Medulla oblongata (tissue), 1 donor: ENCODE measurements around the gene RNF149.

Experiments used
- DNase-seq: peaks from one replicate; pipeline ENCODE4 v3.0.0-alpha.2; 2015; ENCODE audit errors: extremely low spot score

Gene RNF149

DNA sequence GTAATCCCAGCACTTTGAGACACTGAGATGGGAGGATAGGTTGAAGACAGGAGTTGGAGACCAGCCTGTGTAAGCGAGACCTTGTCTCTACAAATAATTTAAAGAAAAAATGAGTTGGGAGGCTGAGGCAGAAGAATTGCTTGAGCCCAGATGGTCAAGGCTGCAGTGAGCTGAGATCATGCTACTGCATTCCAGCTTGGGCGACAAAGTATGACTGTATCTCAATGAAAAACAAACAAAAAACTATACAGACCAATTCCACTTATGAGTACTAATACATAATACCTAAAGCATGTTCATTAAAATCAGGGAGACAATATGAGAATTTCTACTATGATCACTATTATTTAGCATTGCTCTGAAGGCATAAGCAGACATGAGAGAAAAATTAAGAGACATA, 12.6 kb downstream of the RNF149 start:
- no peak for DNase-seq

DNA sequence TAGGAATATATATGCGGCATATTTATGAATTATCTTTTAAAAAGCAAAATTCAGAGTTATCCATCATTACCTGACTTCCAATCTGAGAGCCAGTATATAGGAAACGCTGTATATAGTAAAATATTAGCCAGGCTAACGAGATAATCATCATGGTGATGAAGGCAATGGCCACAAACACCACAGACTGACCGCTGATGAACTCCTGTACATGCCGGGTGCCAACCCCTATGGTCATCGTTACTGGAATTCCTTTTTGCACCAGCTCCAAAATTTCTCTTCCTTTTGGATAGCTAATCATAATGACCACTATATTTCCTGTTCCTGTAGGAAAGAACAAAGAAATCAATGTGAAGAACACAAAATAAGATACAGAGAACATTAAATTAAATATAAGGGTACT, 13.6 kb downstream of the RNF149 start:
- no peak for DNase-seq

DNA sequence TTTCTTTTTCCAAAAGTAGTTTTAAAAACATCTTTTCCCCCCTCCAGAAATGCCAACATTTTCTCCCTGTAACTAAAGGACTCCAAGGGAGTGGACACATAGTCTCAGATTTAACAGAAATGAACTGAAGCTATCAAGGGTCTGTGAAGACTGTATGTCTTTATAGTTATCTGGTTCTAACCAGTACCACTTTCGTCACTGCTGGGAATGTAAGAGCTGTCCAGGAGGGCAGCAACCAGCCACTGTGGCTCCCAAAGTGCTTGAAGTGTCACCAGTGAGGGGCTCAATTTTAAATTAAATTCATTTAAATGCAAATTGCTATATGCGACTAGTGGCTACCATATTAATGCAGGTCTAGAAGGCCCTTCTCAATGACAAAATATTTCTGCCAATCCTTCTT, 15.0 kb downstream of the RNF149 start:
- DNase-seq: no peak

DNA sequence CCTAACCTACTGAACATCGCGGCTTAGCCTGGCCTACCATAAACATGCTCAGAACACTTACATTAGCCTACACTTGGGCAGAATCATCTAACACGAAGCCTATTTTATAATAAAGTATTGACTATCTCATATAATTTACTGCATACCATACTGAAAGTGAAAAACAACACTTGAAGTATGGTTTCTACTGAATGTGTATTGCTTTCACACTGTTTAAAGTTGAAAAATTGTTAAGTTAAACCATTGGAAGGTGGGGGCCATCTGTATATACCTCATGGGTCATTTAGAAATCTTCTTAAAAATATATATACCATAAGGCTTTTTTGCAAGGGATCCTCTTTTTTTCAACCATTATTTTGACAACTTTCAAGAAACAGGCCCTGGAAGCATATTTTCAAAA, 16.5 kb downstream of the RNF149 start:
- DNase-seq: no peak

DNA sequence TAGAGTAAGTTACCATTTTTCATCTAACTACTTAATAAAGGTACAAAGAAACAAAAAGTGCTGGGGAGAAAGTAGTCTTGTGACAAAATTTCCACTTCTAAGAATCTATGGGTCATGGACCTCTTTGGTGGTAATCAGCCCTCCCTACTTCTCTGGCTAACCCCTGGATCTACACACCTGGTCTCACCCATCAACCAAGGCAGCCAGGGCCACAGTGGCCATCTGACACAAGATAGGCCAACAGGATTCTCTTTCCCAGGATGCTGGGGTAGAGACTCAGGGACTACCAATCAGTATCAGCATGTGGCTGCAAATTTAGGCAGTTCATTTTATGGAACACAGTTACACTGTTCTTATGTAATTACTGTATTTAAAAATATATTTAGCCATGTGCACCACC, 17.8 kb downstream of the RNF149 start:
- DNase-seq: no peak

DNA sequence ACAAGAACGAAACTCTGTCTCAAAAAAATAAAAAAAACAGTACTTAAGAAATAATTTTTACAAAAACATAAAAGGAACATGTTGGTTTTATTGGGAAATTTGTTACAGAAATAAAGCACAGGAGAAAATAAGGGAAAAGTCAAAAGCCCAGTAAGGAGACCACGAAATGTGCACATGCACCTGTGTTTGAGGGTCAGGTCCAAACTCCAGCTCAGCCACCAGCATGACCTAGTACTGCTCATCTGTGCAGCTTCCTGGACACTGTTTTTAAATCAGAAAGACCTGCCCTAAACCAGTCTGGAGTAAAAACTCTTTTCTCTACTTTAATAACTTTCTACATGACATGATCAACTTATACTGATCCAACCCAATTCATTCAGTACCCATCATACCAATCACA, 21.2 kb downstream of the RNF149 start:
- DNase-seq: no peak

DNA sequence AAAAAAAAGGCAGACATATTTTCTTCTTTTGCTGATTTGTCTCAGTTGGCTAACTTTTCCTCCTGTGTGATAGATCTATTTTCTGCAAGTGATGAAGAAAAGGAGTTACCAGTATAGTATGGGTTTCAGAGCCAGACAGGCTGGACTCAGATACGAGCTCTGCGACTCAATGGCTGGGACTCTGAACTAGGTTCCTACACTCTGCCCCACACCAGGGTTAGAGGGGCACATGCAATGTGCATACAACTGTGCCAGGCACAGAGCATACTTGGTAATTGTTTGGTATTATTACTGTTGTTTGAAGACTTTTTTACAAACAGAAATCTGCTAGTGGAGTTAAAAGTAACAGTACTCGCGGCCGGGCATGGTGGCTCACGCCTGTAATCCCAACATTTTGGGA, 21.8 kb downstream of the RNF149 start:
- no peak for DNase-seq

DNA sequence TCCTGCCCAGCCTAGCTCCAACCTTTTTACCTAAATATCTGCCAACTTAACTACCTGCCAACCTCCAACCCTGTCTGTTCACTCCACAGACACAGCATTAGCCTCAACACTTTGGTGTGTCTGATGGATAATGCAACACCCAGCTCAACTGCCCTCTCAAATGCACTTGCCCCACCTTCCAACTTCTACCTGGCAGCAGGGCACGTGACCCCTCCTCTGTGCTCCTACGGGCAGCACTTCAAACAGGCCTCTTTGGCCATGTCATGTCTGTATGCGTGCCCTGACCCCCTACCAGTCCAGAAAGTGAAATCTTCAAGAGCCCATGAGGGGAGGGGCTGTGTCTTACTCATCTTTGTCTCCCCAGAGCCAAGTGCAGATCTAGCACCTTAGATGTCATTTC, 25.5 kb downstream of the RNF149 start:
- DNase-seq: no peak

DNA sequence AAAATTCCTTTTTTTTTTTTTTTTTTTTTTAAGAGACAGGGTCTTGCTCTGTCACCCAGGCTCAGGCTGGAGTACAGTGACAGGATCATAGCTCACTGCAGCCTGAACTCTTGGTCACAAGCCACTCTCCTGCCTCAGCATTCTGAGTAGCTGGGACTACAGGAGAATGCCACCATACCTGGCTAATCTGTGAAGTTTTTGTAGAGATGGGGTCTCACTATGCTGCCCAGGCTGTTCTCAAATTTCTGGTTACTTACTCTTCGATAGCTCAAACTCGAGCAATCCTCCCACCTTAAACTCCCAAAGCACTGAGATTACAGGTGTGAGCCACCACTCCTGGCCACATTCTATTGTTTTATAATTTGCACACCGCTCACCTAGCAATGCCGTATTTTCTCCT, 27.0 kb downstream of the RNF149 start:
- DNase-seq: no peak

DNA sequence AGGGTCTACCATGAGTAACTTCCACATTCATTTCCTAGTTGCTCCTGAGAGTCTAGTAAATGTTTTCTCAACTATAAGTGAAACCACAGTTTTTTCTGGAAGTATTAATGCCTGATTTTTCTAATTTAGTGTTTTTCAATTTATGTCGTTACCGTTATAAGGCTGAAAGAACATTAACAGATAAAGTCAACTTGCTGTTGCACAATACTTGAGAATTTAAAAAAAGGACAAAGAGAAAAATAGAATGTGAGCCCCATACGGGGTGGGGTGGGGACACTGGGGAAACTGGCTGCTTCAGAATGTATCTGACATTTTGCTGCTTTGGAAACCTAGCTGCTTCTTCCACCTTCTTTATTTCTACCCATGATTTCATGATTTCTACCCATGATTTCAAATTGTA, 29.6 kb downstream of the RNF149 start:
- no peak for DNase-seq

DNA sequence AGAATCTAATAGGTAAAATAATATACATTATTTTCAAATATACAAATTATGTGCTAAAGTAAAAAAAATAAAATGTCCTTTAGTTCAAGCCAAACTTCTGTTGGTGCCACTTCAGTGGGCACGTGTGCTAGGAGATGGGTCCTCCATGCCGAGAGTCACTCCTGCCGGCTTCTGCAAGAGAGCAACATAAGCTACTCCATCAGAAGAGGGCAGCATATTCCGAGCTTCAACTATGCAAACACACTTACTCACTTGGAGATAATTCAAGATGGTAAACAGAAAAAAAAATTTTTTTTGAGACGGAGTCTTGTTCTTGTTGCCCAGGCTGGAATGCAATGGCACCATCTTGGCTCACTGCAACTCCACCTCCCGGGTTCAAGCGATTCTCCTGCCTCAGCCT, 31.4 kb downstream of the RNF149 start:
- DNase-seq: peak; percentile 55

DNA sequence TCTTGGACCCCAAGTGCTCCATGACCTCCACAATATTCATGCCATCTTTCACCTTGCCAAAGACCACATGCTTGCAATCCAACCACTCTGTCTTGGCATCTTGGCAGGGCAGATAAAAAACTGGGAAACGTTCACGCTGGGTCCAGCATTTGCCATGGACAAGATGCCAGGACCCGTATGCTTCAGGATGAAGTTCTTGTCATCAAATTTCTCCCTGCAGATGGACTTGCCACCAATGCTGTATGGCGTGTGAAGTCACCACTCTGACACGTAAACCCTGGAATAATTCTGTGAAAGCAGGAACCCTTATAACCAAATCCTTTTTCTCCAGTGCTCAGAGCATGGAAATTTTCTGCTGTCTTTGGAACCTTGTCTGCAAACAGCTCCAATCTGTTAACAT, 34.4 kb downstream of the RNF149 start:
- DNase-seq: no peak

DNA sequence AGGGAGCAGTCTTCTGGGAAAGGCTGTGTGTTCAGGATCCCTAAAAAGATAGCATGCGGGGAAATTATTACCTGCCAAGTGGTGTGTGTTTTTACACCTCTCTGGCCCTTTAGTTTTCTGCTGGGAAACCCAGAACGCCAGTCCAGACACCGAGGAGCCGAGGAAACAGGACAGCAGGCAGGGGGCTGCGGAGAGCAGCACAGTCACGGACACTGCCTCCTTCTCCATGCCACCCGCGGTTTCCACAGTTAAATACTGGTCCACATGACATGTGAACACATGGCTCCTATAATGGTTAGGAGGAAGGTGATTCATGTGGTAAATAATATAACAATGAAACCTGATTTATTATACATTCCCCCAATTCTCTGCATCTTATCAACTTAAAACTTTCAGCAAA, 35.4 kb downstream of the RNF149 start:
- no peak for DNase-seq

DNA sequence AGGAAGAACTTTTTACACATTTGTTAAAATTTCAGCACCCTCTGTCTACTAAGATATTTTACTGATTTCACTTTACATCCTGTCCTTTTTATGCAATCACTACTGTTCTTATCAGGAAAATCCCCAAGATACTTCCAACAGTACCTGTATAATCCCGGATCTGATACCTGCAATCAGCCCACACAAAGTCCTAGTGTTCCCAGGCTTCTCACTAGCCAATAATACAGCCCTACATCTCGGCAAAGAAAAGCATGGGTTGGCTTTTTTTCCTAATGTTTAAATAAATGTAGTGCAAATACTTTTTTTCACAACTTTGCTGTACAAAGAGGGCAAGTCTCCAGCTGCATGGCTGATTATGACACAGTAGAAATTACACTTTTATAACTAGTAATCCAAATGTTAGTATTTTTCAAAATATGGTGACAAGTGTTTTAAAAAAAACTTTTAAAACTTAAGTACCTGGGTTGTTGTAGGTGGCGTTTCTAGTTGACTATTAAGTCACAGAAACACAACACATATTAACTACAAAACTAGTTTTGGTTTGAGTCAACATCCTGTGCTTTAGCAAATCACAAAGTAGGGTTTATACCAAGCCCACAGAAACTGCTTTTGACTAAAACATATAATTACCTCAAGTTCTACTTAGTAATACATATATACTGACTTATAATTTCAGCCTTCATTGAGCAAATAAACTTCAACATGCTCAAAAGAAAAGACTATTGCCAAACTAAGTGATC, 36.3 kb downstream of the RNF149 start:
- DNase-seq: no peak

DNA sequence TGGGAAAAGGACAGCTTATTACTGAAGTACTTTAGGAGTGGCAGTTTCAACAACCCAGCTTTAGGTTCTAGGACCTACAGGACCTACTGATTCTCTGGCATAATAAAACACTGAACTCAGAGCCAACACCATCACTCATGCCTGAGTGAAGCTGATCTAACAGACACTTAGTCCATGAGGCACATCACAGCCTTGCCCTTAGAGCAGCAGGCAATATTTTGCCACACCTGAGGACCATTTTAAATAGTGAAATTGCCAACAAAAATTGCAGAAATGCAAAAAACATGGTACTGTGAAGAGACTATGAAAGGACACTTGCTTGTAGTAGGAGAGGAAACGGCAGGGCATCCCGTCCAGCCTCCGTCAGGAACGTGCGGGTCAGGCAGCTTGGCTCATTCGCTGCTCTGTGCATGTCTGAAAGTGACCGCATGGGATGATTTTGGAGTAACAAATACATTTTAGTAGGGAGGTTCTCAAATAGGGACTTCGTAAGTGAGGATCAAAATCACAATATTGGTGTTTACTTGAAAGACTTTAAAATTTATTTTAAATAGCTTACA, 37.7 kb downstream of the RNF149 start:
- no peak for DNase-seq

DNA sequence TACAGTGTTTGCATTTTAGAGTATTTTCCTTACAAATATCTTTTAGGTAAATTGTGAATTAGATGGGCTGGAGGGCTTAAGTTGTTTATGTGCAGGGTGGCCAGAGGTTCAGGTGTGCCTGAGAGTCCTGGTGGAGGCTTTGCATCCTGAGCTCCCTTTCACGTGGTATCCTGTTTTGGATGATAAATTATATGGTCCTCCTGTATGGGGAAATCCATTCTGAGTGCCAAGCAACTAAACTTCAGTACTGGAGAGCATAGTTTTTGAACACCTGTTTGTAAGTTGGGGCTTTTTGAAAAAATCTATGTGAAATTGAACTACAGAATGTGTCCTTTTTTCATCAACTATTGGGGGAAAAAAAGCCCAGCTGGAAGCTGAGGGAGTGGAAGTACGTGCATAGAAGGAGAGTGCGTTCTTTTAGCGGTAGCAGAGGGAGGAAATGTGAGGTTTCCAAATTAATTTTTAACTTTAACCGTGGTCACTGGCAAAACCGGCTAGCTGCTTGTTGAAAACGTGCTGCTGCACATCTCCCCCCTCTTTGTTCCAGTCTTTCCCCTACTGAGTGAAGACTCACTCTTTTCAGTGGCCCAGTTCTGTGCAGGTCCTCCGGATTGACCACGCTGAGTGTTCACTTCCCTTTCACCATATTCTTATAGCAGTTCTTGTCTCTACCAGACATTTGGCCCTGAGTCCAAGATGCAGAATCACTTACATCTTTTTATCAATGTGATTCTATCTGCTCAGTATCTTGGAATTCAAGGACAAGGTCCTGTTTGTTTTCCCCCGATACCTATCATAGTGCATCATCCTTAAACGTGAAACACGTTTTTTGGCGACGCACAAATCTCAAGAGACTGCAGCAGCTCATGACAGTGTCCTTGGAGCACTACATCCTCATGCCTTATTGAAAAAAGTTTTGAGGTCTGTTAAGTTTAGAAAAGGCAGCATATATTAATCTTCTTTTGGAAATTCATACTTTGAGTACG, 40.5 kb downstream of the RNF149 start:
- no peak for DNase-seq

DNA sequence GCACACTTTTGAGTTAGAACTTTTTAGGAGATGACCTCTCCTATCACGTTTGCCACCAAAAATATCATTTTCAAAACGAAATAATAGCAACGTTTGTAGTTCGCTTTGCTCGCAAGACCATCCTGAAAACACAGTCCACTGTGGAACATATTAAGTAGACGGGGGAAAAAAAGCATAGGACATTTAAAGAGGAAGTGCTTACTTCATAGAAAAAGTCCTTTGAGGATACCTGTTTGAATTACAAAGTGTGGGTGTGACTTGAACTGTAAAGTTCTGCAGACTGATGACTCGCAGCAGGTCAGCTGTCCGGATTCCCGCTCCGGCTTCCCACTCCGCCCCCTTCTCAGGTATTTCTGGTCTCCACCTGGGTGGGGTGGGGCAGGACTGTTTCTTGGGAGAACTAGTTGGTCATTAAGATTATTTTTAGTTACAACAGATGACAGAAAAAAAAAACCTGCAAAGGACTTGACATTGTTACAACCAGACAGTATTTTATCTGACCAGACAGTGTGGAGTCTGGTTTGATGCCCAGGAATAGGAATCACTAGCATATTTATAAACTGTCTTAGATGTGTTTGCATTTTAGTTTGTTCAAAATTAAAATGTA, 42.5 kb downstream of the RNF149 start:
- DNase-seq: no peak

DNA sequence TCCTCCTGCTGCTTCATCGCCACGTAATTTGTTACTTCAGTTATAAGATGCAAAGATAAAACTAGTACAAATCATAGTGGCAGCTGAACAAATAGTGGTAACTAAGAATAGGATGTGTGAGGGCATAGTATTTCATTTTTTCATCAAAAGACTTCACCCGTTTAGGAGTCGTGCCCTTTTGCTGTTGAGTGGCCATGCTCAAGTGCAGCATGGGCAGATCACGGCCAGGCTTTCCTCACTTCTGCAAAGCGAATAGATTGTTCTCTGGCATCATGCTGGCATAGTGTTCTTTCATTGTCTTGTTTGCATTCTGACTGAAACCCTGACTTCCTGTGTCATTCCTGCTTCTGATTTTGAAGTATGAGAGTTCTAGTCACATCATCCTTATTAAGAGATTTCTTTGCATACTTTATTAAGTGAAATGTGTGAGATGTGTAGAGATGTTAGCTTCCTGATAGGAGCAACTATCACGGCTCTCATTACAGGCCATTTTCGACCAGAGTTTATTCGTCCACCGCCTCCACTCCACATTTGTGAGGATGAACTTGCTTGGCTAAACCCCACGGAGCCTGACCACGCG, 44.1 kb downstream of the RNF149 start:
- no peak for DNase-seq

DNA sequence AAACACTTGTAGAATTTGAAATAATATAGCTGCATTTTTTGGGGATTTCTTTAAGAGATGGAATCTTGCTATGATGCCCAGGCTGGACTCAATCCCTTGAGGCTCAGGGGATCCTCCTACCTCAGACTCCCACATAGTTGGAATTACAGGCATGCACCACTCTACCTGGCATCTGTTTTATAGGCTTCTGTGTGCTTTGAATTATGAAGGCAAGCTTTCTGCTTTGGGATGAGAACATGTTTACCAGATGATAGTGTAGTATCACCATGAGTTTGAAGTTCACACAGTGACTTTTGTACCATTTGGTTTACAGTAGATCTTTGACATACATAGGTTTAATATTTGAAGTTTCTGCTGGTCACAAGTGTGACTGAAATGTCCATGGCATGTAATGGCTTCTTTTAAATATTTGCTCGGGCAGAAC, 45.1 kb downstream of the RNF149 start:
- DNase-seq: no peak

DNA sequence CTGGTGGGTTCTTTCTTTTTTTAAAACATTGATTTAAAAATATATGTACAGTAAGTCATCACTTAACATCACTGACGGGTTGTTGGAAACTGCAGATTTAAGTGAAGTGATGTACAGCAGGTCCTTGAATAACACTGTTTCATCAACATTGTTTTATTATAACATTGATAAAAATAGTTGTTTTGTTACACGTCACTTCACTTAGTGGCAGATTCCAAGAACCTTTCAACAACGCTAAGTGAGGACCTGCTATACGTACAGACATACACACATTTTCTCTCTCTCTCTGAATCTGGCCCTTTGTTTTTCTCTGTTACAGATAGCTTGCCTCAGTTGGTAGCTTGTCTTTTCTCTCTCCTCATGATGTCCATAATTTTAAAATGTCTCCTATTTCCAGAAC, 46.4 kb downstream of the RNF149 start:
- DNase-seq: no peak

DNA sequence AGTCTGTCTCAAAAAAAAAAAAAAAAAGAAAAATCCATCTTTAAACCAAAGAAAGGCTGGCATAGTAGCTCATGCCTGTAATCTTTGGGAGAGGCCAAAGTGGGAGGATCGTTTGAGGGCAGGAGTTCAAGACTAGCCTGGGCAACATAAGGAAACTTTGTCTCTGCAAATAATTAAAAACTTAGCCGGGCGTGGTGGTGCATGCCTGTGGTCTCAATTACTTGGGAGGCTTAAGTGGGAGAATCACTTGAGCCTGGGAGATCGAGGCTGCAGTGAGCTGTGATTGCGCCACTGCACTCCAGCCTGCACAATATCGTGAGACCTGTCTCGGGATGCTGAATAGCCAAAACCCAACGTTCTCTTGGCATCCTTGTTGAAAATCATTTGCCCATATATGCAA, 49.7 kb downstream of the RNF149 start:
- no peak for DNase-seq

DNA sequence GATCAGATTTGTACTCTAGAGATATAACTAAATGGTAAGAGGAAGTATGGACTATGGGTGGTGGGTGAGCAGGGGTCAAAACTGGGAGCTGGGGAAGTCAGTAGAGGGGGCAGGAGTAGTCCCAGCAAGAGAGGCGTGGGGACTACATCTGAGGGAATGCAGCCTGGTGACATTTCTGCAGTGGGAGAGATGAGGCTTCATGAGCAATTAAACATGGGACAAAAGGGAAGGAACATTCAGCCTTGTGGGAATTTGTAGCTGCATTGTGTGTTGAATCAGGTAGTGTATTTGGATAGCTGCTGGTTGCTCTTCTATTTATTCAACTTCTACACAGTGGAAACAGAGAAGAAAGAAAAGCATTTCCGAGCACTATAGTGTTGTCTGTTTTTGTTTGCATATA, 52.2 kb downstream of the RNF149 start:
- no peak for DNase-seq
